Urinary bladder (tissue), 4 donors: ENCODE measurements around the gene FRRS1. TPM values are rescaled to one million over a fixed set of nuclear protein-coding genes. Genes with fewer than 3 reads are reported as not detected.
"Not testable (repeated sequence)": the region's sequence is repeated elsewhere in the genome, so short reads cannot be mapped to it uniquely, and the experiment has no call there.

Source experiments
- DNase-seq: peaks from one replicate; pipeline ENCODE4 v3.0.0-alpha.2; 2015; ENCODE audit errors: extremely low spot score
- H3K27ac ChIP-seq: one replicate; pipeline ENCODE4 v1.5.1; 2013; ENCODE audit warnings: low read depth, mild to moderate bottlenecking, moderate library complexity
- H3K36me3 ChIP-seq: one replicate; pipeline ENCODE4 v1.6.1; 2013; ENCODE audit warnings: mild to moderate bottlenecking, moderate library complexity; ENCODE audit not compliant: insufficient read depth
- H3K4me1 ChIP-seq: one replicate; pipeline ENCODE4 v1.6.1; 2013; ENCODE audit warnings: mild to moderate bottlenecking, moderate library complexity; ENCODE audit not compliant: insufficient read depth
- H3K4me3 ChIP-seq: one replicate; pipeline ENCODE4 v1.5.1; 2013; ENCODE audit warnings: low read depth, low read length
- WGBS: extraction: QIAGEN DNeasy Blood & Tissue Kit; methylation state at CpG from one replicate; pipeline ENCODE4 v1.1.7; 2013; 5-methylcytosine and 5-hydroxymethylcytosine counted together
- polyA plus RNA-seq: library from polyadenylated mRNA; stranded (reverse); fragments of 200-250 nt; gene quantifications from one replicate; pipeline ENCODE4 v1.2.3, GENCODE V29; 2013
- total RNA-seq: library from RNA; depleted of rRNA; stranded (reverse); fragments of >200 nt; gene quantifications from one replicate; pipeline ENCODE4 v1.2.3, GENCODE V29; 2014
- donor health status: healthy with polysubstance abuse.
- donor health status: healthy.

FRRS1 gene
- total and polyA plus RNA-seq, 2 donors: 3.4 to 23.2 TPM

- DNase-seq, H3K36me3 ChIP-seq, H3K27ac ChIP-seq, H3K4me3 ChIP-seq, H3K4me1 ChIP-seq: not testable (repeated sequence)
- WGBS: 87% methylated on average over 8 of the region's 8 CpGs
Observed at GRCh38 chr1:99758686-99759517, 7.5 kb downstream of the FRRS1 start.

- no peaks in the 10 kb centered on the region for H3K36me3 ChIP-seq
- H3K27ac ChIP-seq: peak overlapping the region; percentile 39
- no peak overlapping the region for H3K4me3 ChIP-seq
- WGBS: 15% methylated on average over 1 of the region's 1 CpG
- H3K4me1 ChIP-seq: no peaks in the 10 kb centered on the region
- DNase-seq: no peak
Observed at GRCh38 chr1:99758073-99758511, 8.3 kb downstream of the FRRS1 start.

GRCh38 chr1:99756598-99756997 is 9.8 kb downstream of the FRRS1 start:
- Histone ChIP-seq H3K36me3 (no peaks in the 10 kb centered on the region), H3K27ac (no peak overlapping the region), H3K4me3 (no peak overlapping the region), H3K4me1 (no peaks in the 10 kb centered on the region)
- DNase-seq: peak; percentile 13
- 69% methylated on average over 3 of the region's 3 CpGs for WGBS

- no peak for DNase-seq
- 69% methylated on average over 2 of the region's 2 CpGs for WGBS
- Histone ChIP-seq H3K4me3 (no peak overlapping the region), H3K4me1 (no peaks in the 10 kb centered on the region), H3K36me3 (no peaks in the 10 kb centered on the region), H3K27ac (no peak overlapping the region)
Observed at GRCh38 chr1:99755664-99756063, 10.8 kb downstream of the FRRS1 start.

GRCh38 chr1:99754697-99755096 is 11.7 kb downstream of the FRRS1 start:
- 83% methylated on average over 5 of the region's 5 CpGs for WGBS
- no peak for DNase-seq
- H3K4me3 ChIP-seq: no peak overlapping the region
- no peaks in the 10 kb centered on the region for H3K4me1 ChIP-seq
- no peaks in the 10 kb centered on the region for H3K36me3 ChIP-seq
- no peak overlapping the region for H3K27ac ChIP-seq

GRCh38 chr1:99754055-99754626 is 12.3 kb downstream of the FRRS1 start:
- no peaks in the 10 kb centered on the region for H3K36me3 ChIP-seq
- WGBS: 92% methylated on average over 2 of the region's 2 CpGs
- no peak for DNase-seq

GRCh38 chr1:99751877-99752504 is 14.4 kb downstream of the FRRS1 start:
- Histone ChIP-seq H3K27ac (no peak overlapping the region), H3K4me3 (no peak overlapping the region), H3K4me1 (no peaks in the 10 kb centered on the region), H3K36me3 (no peaks in the 10 kb centered on the region)
- WGBS: 94% methylated on average over 1 of the region's 1 CpG
- no peak for DNase-seq

More at GRCh38 chr1:99754055-99754626, 12.3 kb downstream of the FRRS1 start:
- Histone ChIP-seq H3K27ac (no peak overlapping the region), H3K4me3 (no peak overlapping the region), H3K4me1 (no peaks in the 10 kb centered on the region)

GRCh38 chr1:99749504-99750347 is 16.7 kb downstream of the FRRS1 start:
- H3K4me3 ChIP-seq: no peak overlapping the region
- 65% methylated on average over 2 of the region's 2 CpGs for WGBS
- DNase-seq: no peak
- H3K27ac ChIP-seq: no peak overlapping the region
- no peaks in the 10 kb centered on the region for H3K36me3 ChIP-seq
- H3K4me1 ChIP-seq: no peaks in the 10 kb centered on the region

- DNase-seq: no peak
- 60% methylated on average over 2 of the region's 2 CpGs for WGBS
- H3K27ac ChIP-seq: no peak overlapping the region
Observed at GRCh38 chr1:99748419-99748818, 18.0 kb downstream of the FRRS1 start.

GRCh38 chr1:99745684-99746083 is 20.8 kb downstream of the FRRS1 start:
- no peak overlapping the region for H3K27ac ChIP-seq
- 79% methylated on average over 2 of the region's 2 CpGs for WGBS
- no peak for DNase-seq
- H3K4me1 ChIP-seq: no peaks in the 10 kb centered on the region
- H3K4me3 ChIP-seq: no peak overlapping the region
- peaks cover 7% of the 10 kb centered on the region for H3K36me3 ChIP-seq

More at GRCh38 chr1:99748419-99748818, 18.0 kb downstream of the FRRS1 start:
- no peaks in the 10 kb centered on the region for H3K36me3 ChIP-seq
- H3K4me1 ChIP-seq: no peaks in the 10 kb centered on the region
- H3K4me3 ChIP-seq: no peak overlapping the region

- Histone ChIP-seq H3K36me3 (peaks cover 7% of the 10 kb centered on the region), H3K4me1 (no peaks in the 10 kb centered on the region), H3K4me3 (no peak overlapping the region), H3K27ac (no peak overlapping the region)
- 66% methylated on average over 7 of the region's 7 CpGs for WGBS
- DNase-seq: no peak
Observed at GRCh38 chr1:99745061-99745460, 21.4 kb downstream of the FRRS1 start.

- DNase-seq: no peak
- Histone ChIP-seq H3K27ac (no peak overlapping the region), H3K4me3 (no peak overlapping the region), H3K36me3 (peaks cover 7% of the 10 kb centered on the region), H3K4me1 (no peaks in the 10 kb centered on the region)
- 61% methylated on average over 1 of the region's 1 CpG for WGBS
Observed at GRCh38 chr1:99740141-99740540, 26.3 kb downstream of the FRRS1 start.

- WGBS: 61% methylated on average over 6 of the region's 6 CpGs
- Histone ChIP-seq H3K36me3 (peaks cover 7% of the 10 kb centered on the region), H3K27ac (no peak overlapping the region), H3K4me1 (no peaks in the 10 kb centered on the region), H3K4me3 (no peak overlapping the region)
- no peak for DNase-seq
Observed at GRCh38 chr1:99738858-99739465, 27.5 kb downstream of the FRRS1 start.
